Activated CD4-positive, CD25-positive, alpha-beta regulatory T cell (primary cell): ENCODE measurements around the gene KDM2B.

ENCODE experiments used
- DNase-seq, 4 experiments: peaks; one replicate each; lab custom pipeline; 2025; lab: John Stamatoyannopoulos, UW

Gene KDM2B

DNA sequence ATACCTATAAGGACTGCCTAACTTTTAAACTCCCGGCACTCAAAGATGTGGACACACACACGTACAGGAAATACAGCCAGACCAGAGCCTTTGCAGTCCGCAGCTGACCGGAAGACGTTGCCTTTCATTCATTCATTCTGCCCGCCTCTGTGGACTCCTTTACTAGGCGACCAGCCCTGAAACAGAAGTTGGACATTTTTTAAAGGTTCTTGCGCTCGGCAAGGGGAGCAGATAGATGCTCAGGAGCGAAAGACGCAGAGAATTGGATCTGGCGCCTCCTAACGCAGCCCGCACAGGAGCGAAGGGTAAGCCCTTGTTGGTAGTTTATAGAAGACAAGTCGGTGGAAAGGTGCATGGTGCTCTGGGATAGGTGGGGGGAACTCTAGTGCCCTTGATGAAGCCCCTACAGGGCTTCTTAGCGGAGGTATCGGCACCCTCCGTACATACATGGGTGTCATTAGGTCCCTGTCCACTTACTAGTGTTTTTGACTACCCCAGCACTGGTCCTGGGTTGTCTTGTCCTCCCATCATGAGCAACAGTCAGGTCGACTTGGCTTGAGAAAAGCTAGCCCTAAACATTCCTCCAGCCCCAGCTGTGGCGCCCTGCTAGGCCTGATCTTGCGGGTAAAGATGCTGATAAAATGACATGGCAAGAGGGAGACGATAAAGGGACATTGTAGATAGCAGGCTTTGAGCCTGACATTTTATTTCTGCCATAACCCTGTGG lies at the start of gene KDM2B:
KDM2B (minus strand) TSS at position 65 of the 727 bp plus-strand sequence. CDS start 112 bp downstream, outside the sequence.
- DNase-seq = no peak

DNA sequence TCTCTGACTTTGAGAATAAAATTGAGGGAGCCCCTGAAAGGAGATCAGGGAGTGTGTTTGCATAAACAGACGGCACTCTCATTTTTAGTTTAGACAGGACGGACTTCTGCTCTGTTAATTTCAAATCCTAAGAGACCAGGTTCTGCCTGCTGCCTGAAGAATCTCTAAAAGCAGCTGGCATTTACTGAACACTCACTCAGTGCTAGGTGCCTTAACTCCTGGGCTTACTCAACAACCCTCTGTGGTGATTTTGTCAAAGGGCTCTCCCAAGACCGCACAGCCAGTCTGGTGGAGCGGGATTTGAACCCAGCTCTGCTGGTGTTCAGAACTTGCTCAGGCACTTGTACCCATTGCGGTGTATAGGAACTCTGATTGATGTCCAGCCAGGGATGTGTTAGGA lies 47.7 kb upstream of the KDM2B start:
- DNase-seq = no peak

DNA sequence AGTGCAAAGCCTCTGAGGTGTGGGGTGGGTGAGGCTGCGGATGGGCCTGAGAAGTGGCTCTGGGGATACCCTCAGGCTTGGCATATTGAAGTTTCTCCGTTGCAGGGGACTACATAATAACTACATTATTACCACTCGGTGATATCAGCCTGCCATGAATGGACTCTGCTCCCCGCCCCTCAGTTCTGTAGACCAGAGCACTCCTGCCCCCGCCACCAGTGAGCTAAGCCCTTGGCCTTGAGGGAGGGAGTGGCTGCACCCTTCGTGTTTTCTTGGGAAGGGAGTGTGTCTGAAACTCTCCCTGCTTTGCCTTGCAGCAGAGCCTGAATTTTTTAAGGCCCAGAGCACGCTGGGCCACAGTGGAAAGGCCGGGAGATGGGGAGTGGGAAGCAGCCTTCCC lies 47.2 kb upstream of the KDM2B start:
- peak in 1 of 4 experiments; percentile 10 for DNase-seq

DNA sequence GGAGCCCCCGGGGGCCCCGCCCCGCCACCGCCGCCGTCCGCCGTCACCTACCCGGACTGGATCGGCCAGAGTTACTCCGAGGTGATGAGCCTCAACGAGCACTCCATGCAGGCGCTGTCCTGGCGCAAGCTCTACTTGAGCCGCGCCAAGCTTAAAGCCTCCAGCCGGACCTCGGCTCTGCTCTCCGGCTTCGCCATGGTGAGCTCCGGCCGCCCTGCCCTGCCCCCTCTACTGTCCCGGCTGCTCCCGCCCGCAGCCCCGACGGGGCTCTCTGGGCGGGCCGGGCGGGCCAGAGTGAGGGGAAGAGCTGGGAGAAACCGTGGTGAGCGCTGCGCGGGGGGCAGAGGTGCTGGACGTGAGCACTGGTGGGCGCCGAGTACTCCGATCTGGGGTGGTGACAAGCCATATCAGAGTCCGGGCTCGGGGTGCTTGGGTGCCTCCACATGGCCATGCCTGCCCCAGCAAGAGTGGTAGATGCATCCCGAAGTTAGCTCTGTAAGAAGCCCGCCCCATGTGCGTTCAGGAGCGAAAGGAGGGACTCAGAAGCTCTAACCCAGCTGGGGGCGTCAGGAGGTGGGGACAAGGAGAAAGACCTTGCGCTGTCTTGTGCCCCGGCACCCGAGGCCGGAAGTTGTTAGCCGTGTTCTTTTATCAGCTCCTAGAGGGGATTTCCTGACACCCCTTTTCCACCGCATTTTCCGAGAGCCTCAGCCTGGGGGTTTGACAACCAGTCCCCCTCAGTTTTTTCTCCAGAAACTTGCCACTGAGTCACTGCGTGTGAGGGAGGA lies 46.2 kb upstream of the KDM2B start:
- peak; percentile 39 to 65 (median 49) for DNase-seq

DNA sequence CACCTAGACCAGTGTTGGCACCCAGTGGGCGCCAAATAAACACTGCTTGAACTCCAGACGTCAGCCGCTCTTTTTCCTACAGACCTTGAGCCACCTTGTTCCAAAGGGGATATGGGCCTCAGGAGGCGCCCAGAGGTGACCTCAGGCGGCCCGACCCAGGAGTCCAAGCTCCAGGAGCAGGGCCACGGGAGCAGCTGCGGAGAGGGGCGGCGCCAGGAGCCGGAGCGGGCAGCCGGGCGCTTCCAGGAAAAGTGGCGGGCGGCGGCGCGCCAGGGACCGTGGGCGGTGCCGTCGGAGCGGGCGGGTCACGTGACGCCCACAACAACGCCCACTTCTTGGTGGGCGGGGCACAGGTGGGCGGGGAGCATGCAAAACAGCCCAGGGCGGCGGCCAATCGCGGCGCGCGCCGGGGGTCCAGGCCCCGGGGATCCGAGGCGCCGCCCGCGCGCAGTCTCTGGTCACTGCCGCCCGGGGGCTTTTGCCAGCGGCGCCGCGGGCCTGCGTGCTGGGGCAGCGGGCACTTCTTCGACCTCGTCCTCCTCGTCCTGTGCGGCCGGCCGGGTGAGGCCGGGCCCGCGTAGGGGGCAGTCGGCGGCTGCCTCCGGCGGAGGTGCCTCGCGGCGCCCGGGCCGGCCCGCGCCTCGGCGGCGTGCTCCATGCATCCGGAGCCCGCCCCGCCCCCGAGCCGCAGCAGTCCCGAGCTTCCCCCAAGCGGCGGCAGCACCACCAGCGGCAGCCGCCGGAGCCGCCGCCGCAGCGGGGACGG lies 45.4 kb upstream of the KDM2B start, which contains the start of gene ORAI1:
ORAI1 (plus strand) TSS at position 444 of the 766 bp plus-strand sequence.
- DNase-seq = peak; percentile 86 to 94 (median 92)

DNA sequence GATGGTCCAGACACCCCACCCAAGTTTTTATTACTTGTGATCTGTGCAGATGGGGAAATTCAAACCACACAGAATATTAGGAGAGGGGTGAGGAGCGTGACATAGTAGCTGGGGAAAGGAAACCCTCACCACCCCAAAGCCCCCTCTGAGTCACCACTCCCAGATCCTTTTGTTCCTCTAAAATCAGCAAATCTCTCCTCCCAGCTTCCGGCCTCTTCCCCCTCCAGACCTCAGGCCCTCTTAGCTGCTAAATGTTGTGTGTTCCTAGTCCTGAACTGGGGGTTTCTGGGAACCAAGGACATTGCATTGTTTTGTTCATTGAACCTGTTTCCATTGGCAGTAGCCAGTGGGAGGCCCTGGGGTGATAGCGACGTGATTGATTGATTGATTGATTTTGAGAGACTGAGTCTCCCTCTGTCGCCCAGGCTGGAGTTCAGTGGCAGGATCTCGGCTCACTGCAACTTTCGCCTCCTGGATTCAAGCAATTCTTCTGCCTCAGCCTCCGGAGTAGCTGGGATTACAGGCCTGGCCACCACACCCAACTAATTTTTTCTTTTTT lies 39.6 kb upstream of the KDM2B start:
- DNase-seq = no peak

DNA sequence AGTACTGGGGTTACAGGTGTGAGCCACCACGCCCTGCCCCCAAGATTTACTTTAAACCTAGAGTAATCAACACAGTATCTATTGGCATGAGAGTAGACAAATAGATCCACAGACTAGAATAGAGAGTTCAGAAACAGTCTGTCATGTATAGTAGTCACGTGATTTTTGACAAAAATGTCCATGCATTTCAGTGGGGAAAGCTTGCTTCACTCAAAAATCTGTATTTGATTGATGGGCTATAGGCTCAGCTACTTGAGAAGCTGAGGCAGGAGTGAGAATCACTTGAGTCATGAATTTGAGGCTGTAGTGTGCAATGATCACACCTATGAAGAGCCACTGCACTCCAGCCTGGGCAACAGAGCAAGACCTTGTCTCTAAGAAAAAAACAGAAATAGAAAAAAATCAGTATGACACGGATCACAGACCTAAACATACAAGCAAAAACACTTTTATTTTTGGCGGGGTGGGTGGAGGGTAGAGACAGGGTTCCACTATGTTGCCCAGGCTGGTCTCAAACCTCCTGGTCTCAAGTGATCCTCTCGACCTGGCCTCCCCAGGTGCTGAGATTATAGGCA lies 37.9 kb upstream of the KDM2B start:
- DNase-seq = no peak

DNA sequence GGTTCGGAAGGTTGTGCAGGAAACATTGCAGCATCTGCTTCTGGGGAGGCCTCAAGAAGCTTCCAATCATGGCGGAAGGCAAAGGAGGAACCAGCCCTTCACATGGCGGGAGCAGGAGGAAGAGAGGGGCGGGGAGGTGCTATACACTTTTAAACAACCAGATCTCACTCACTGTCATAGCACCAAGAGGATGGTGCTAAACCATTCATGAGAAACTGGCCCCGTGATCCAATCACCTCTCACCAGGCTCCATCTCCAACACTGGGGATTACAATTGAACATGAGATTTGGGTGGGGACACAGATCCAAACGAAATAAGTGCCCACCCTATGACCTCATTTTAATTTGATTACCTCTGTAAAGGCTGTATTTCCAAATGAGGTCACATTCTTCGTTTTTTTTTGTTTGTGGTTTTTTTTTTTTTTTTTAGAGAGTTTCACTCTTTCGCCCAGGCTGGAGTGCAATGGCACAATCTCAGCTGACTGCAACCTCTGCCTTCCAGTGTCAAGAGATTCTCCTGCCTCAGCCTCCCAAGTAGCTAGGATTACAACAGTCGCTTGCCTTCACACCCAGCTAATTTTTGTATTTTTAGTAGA lies 34.1 kb upstream of the KDM2B start:
- no peak for DNase-seq

DNA sequence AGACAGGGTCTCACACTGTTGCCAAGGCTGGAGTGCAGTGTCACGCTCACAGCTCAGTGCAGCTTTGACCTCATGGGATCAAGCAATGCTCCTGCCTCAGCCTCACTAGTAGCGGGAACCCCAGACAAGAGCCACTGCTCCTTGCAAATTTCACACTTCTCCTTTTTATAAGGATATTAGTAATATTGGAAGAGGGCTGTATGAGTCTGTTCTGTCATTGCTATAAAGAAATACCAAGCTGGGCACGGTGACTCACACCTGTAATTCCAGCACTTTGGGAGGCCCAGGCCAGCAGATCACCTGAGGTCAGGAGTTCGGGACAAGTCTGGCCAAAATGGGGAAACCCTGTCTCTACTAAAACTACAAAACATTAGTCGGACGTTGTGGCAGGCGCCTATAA lies 32.6 kb upstream of the KDM2B start:
- no peak for DNase-seq

DNA sequence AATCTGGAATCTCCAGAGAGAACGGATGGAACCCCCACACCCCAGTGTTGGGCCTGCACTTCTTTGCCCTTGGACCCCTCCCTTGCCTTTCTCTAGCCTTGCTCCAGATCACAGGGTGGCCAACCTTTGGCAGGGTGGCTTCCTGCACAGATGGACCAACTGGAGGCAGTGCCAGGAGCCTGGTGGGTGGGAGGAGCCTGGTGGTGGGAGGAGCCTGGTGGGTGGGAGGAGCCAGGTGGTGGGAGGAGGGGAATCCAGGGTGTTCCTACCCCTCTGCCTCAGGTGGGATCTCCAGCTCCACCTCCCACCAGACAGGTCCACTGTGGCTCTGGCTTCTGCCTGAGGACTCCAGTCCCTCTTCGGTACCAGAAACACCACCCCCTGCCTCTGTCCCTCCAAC lies 30.5 kb upstream of the KDM2B start:
- no peak for DNase-seq

DNA sequence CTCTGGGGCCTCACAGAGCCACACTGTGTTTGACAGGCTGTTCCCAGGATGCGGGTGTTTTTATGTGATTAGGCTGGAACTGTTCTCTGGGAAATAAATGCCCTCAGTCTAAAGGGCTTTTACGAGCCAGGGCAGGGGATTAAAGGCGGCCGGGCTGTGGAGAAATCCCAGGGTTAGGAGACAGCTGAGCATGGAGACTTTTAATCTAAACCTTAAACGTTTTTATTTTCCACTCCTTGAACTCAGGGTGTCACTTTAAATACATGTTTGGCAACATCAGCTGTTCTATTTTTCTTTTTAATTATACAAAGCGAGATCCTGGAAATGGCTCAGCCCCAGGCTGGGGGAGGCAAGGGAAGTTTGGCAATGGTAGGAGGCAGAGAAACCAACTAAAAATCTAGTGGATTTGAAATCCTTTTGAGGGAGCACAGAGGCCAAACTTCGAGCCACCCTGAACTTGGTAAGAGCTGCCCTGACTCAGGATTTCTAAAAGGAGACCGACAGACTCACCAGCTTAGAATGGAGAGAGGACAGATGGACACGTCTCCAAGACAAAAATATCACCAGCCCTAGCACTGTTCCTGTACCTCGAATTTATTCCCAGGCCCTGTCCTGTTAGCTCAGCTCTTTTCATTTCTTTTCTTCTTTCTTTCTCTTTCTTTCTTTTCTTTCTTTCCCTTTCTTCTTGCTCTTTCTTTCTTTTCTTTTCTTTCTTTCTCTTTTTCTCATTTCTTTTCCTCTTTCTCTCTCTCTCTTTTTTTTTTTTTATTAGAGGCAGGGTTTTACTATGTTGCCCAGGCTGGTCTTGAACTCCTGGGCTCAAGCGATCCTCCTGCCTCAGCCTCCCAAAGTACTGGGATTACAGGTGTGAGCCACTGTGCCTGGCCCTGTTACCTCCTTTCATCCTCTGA lies 29.7 kb upstream of the KDM2B start:
- DNase-seq = no peak

DNA sequence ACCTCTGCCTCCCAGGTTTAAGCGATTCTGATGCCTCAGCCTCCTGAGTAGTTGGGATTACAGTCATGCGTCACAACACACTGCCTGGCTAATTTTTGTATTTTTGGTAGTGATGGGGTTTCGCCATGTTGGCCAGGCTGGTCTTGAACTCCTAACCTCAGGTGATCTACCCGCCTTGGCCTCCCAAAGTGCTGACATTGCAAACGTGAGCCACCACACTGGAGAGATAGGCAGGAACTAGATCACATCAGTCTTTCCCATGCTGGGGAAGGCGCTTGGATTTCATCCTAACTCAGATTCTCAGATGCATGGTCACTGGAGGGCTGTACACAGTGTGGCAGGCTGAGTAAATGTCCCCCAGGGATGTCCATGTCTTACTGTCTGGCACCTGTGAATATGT lies 27.5 kb upstream of the KDM2B start:
- DNase-seq = no peak

DNA sequence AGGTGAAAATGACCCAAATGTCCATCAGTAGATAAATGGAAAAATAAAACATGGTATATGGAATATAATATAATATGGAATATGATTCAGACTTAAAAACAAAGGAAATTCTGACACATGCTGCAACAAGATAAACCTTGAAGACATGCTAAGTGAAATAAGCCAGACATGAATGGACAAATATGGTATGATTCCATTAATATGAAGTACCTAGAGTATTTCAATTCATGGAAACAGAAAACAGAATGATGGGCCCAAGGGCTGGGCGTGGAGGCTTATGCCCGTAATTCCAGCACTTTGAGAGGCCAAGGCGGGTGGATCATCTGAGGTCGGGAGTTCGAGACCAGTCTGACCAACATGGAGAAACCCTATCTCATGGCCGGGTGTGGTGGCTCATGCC lies 22.8 kb upstream of the KDM2B start:
- no peak for DNase-seq

DNA sequence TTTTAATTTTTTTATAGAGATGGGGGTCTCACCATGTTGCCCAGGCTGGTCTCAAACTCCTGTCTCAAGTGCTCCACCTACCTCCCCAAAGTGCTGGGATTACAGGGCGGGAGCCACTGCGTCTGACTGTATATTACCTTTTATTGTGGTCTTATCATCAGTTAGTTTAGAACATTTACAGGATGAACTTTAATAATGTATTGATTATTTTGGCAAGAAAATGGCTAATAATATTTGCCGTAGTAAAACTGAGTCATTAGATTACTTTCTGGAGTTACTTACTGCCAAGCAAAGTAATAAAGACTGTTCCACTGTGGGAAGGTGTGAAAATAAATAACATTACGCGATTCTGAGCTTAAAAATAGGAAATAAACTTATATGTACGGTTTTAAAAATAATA lies 21.9 kb upstream of the KDM2B start:
- no peak for DNase-seq

DNA sequence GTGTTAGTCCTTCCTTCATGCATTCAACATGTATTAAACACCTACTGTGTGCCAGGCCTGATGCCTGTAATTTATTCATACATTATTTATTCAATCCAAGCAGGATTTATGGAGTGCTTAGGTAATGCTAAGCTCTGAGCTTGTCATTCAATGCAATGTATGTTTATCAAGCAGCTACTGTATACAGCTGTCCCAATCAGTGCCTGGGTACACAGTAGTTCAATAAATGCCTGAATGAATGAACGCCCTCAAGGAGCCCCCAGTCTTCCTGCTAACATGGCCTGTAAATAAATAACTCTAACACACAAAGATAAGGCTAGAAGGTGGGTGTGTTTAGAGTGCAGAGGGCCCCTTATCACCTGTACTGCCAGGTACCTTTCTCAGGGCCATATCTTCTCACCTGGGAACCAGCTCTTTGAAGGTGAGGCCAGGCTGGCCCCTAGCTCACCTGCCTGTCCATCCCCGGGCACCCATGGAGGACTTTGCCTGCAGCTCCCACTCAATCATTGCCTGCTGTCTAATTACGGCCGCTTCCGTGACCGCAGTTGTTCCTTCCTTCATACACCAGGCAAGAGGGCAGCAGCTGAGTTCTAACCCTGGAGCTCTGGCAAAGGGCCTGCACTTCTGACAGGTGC lies 20.0 kb upstream of the KDM2B start:
- no peak for DNase-seq

DNA sequence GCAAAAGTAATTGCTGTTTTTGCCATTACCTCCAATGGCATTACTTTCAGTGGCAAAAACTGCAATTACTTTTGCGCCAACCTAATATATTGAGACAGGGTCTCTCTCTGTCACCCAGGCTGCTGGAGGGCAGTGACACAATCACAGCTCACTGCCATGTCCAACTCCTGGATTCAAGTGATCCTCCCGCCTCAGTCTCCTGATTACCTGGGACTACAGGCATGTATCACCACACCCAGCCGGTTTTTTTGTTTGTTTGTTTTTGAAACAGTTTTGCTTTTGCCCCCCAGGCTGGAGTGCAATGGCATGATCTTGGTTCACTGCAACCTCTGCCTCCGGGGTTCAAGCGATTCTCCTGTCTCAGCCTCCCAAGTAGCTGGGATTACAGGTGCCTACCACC lies 15.7 kb upstream of the KDM2B start:
- DNase-seq = no peak

DNA sequence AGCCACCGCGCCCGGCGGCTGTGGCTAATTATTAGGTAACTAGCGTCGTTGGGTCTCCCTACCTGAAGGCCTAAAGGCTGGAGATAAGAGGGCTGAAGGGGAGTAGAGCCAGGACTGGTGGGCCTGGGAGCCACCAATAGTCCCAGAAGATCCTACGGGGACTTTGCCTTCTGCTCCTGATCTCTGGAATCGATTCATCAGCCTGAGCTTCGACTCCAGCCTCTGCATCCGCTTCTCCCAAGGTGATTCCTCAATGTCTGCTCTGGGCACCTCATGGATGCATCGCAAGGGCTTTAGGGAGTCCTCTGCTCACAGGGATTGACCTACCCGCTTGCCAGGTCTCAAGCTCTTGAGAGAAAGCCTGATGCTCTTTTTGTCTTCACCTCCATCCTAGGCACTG lies 14.7 kb upstream of the KDM2B start:
- no peak for DNase-seq

DNA sequence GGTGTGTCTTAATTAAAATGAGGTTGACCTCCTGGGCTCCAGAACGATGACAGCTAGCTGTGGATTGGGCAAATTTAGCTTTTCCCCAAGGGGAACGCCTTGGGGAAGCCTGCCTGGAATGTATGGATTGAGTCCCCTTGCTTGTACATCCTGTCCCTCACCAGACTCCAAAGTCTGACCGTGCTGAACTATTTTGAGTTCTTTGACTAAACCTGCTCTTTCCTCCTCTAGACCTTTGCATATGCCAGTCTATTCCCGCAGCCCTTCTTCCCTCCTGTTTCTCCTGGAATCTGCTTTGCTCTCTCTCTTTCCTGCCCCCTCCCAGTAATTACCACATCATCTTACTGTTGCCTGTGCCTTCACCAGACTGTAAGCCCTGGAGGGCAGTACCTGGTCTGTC lies 11.5 kb upstream of the KDM2B start:
- DNase-seq = no peak

DNA sequence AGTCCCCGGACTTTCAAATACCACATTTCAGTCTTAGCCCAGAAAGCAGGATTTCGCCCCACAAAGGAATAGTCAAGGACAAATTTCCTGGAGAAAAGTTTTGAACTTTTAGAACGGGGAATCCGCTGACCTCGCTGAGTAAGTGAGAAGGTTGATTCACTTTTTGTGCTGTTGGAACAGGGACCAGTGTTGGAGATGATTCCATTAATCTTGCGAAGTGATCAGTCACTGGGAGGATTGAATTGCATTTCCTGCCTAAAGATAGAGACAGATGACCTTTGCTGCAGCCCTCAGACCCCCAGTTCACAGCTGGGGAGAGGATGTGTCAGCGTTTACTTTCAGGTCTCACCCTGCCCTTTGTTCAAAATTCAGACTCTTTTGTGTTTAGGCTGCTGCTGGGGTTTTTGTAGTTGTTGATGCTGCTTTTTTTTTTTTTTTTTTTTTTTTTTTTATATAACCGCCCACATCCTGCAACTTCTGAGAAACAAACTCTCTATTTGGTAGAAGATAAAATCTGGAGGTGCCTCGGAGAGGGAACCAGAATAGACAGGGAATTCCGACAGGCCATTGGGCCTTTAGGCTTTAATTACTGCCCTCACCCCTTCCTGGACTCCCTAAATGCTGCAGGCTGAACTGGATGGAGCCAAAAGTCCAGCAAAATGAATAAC lies 9.8 kb upstream of the KDM2B start:
- peak in 3 of 4 experiments; percentile 27 to 40 (median 32) for DNase-seq
